ENCODE results near the gene FBXW7.
A peak's percentile ranks its signal among the peaks of the same experiment; 100 is the strongest.
"Not testable (repeated sequence)": the region's sequence is repeated elsewhere in the genome, so short reads cannot be mapped to it uniquely, and the experiment has no call there.

Gene FBXW7

DNA sequence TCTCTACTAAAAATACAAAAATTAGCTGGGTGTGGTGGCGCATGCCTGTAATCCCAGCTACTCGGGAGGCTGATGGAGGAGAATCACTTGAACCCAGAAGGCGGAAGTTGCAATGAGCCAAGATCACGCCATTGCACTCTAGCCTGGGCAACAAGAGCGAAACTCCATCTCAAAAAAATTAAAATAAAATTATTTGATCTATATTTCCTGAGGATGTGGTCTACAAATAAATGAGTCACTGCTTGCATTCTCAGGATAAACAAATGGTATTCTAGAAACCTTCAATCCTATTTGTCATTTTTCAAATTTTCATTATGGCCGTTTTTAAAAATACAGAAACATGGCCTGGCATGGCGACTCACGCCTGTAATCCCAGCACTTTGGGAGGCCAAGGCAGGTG lies 8.6 kb upstream of the FBXW7 start:
- not testable (repeated sequence) for DNase-seq (ENCODE audit: low read depth in 2 of 2)

DNA sequence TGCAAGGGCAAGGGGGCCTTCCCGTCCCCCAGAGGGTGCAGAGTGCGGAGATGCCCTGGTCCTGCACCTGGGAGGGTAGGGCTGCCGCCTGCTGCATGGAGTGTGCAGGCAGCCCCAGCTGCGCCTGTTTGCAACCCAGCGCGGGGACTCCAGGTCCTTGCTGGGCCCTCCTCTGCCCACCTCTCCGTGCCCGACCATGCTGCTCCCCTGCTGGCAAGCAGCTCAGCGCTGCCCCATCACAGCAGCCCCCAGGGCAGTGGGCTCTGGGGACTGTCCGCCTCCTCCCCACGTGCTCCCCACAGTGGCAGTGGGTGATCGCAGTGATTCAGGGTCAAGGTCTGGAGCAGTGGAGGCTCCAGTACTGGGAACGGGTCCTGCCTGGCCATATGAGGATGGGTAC lies 5.0 kb upstream of the FBXW7 start:
- DNase-seq (ENCODE audit: low read depth in 2 of 2) = no peak

DNA sequence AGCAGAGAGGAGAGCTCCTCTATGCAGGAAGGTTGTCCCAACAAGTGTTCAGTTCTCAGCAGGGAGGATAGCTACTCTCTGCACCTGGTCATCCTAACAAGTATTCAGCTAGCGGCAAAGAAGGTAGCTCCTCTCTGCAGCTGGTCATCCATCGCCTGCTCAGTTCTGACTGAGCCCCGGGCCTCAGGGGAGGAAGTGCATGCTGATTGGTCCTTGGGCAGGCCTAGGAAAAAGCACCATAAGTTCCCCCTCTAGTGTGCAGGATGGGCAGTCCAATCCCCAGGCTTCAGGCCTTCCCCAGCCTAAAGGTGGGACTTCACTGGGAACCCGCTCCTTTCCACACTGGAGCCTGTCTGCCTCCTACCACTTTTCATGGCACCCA lies 4.4 kb upstream of the FBXW7 start:
- DNase-seq (ENCODE audit: low read depth in 2 of 2) = no peak

DNA sequence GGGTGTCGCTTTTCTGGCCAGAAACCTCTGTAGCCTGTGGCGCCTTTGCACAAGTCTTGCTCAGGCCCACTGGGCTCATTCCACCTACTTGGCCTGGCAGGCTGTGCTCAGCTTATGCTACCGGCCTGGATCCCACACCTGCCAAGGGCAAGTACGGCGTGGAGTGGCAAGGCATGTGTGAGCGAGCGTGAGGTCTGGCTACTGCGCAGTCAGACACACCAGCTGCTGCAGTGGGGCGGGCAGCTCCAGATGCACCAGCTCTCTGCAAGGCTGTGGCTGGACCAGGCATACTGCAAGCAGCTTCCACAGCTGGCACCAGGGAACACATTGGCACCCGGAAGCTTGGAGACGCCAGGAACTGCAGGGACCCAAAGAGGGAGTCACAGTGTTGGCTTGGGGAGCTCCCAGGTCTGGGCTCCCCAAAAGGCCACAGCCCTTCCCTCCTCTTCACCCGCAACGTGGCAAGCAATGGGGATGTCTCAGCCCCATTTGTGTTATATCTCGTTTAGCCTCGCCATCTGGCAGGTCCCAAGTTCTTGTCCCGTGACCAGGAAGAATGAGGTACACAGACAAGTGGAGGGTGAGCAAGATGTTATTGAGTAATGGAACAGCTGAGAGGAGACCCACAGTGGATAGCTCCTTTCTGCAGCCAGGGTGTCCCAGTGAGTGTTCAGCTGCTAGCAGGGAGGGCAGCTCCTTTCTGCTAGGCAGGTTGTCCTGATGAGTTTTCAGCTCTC lies 3.8 kb upstream of the FBXW7 start:
- DNase-seq (ENCODE audit: low read depth in 2 of 2) = no peak

DNA sequence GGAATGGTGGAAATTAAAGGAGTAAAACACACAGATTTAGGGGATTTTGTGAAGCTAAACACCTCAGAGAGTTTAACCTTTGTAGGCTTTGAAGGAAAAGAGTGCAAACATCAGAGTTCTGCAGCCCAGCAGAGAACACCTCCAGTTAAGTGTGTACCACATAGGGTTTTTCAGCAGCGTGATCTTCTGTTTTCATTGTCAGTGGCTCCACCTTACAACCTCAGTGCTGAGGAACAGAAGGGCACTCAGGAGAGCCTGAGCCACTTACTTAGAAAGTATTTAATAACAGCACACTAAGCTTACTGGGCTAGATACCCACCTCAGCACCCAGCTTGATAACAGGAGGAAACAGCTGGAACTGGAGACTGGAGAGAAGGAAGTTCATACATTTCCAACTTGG lies 2.0 kb upstream of the FBXW7 start:
- no peak for DNase-seq (ENCODE audit: low read depth in 2 of 2)

DNA sequence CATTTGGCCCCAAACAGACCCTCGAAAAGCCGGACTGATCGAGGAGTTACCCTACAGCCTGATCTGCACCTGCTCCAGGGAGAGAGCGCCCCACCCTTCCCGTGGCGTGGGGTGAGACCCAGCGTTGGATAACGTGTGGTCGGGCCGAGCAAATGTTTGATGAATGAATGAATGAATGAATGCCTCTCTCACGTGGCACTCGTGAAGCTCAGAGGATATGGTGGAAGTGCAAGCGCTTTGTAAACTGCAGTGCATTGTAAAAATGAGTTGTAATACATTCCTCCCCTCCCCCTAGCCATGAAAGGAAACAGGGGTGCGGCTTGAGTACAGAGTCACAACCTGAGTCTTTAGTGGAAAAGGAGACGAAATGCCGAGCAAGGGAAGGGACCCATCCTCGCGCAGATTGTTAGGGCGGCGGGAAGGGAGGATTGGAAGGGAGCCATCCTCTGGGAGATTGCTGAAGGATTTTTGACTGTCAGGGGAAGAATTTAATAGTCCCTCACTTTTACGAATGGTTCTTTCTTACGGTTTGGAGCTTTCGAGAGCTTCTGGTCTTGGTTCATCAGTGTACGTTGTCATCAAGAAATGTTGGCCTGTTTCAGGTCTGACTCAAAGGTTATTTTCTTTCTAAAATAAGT lies 772 bp upstream of the FBXW7 start:
- peak in 1 of 2 experiments; percentile 7 for DNase-seq (ENCODE audit: low read depth in 2 of 2)

DNA sequence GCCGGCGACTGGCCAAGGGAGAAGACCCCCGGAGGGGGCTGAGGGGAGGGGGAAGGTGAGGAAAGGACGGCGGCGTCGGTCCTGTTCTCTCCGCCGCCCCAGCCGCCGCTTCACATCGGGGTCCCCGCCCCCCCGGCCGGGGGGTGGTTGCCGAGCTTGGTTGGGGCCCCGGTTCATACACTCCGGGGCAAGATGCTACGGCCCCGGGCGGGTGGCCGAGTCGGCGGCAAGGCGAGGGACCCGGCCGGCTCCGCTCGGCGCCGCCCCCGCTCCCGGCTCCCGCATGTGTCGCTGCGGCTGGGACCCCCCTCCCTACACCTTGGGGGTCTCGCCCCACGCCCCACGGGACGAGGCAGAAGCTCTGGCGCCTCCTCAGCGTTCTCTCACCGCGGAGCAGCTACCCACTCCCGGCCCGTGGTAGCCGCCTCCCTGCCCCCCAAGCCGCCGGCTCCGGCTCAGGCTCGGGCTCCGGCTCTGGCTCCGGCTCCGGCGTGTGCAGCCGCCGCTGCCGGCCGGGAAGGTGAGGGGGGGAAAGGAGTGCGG lies 461 bp downstream of the FBXW7 start:
- DNase-seq (ENCODE audit: low read depth in 2 of 2) = no peak

DNA sequence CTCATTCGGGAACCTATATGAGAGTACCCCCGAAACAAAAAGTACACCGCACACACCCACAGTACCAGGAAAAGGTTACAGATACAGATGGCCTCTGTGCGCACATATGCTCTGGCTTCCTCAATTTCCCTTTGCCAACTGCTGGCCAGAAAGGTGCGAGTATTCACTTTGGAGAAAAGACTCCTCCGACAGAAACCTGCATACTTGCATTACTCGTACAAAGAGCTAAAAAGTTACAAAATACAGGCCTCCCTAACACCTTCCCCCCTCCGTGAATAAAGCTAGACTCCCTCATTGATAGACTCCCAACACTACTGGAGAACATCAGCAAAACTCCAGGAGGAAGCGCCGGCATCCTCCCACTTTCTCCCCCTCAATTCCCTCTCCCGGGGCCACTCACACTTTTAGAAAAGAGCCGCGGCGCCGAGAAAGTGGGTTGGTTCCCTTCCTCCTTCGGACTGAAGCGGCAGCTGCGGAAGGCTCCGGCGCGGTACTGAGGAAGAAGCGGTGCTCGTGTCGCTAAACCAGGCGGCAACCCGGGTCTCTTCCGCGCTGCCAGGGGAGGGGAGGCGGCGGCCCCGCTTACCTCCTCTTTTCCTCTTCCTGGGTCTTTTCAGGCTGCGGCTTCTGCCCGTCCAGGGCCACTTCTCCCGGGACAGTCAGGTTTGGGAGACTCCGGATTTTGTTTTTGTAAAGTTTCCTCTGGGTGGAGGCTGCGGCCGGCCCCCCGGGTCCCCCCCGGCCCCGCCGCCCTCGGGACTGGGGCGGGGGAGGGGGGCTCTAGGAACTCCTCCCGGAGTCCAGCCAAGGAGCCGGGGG lies 1.1 kb downstream of the FBXW7 start:
- DNase-seq (ENCODE audit: low read depth in 2 of 2) = no peak

DNA sequence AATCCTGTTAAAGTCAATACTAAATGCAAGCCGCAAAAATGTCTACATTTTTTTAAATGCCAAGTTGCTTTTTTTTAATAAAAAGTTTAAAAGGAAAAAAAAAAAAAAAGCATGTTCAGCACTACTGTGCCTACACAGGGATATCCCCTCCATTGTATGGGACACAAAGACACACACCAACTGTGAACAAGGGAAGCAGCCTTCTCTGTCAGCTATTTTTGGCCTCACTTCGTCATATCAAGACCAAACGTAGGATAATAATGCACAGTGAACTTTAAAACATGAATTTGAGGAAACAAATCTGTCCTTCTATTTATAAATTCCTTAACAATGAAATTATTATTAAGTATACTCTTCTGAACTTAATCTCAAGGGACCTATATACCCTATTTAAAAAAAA lies 4.4 kb downstream of the FBXW7 start:
- no peak for DNase-seq (ENCODE audit: low read depth in 2 of 2)

DNA sequence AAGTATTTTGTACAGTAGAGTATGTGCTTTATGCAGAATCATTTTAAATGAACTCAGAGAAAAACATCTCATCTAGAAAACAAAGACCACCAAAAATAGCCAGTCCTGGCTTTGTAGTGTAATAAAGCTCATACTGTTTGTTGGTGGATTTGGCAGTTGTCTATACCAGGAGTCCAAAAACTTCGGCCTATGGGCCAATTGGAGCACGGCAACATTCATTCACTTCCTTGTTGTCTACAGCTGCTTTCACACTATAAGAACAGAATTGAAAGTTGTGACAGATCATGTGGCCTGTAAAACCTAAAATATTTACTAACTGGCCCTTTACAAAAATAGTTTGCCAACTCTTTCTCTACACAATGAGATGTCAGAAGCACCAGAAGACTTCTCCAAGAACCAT lies 5.3 kb downstream of the FBXW7 start:
- no peak for DNase-seq (ENCODE audit: low read depth in 2 of 2)

DNA sequence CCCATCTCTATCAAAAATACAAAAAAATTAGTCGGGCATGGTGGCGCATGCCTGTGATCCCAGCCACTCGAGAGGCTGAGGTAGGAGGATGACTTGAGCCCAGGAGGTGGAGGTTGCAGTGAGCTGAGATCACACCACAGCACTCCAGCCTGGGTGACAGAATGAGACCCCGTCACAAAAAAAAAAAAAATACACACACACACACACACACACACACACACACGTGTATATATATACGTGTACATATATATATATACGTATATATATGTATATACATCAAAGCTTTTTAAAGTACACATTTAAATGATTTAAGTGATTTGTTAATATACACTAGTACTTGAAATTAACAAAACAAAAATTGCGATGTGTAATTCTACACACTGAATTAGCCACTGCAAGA lies 6.0 kb downstream of the FBXW7 start:
- DNase-seq (ENCODE audit: low read depth in 2 of 2) = no peak

DNA sequence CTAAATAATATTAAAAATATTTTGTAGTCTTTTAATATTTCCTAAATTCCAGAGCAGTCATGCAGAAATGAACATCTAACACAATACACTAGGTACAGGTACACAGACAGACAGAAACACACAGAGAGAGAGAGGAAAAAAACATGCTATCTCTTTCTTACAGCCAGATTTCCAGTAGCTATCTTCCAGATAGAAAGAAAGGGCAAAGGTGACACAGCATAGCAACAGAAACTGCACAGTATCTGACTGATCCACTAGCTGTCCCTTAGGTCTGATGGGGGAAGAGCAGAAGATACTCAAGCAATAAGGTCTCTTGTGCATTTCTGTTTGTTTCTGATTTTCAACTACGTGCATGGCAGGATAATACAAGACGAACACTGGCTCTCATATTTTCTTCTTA lies 7.8 kb downstream of the FBXW7 start:
- DNase-seq (ENCODE audit: low read depth in 2 of 2) = no peak

DNA sequence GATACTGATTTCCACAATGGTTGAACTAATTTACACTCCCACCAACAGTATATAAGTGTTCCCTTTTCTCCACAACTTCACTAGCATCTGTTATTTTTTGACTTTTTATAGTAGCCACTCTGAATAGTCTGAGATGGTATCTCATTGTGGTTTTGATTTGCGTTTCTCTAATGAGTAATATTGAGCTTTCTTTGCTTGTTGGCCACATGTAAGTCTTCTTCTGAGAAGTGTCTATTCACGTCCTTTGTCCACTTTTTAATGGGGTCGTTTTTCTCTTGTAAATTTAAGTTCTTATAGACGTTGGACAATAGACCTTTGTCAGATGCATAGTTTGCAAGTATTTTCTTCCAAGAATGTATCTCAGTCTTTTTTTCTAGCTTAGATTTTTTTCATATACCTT lies 10.0 kb downstream of the FBXW7 start:
- DNase-seq (ENCODE audit: low read depth in 2 of 2) = no peak

DNA sequence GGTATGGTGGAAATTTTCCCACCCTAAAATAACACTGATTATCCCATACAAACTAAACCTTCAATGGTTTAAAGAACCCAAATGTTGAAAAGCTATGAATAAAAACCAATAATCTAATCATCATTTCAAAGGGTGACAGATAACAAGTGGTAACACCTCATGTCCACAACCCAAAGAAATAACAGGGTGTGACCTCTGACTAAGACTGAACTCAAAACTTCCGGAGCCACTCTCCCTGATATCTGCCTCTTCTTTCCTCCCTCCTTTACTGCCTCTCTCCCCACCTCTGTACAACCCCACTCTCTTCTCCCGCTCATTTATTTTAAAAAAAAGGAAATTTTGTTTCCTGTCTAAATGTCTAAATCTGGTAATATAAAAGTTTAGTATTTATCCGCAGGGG lies 11.5 kb downstream of the FBXW7 start:
- no peak for DNase-seq (ENCODE audit: low read depth in 2 of 2)

DNA sequence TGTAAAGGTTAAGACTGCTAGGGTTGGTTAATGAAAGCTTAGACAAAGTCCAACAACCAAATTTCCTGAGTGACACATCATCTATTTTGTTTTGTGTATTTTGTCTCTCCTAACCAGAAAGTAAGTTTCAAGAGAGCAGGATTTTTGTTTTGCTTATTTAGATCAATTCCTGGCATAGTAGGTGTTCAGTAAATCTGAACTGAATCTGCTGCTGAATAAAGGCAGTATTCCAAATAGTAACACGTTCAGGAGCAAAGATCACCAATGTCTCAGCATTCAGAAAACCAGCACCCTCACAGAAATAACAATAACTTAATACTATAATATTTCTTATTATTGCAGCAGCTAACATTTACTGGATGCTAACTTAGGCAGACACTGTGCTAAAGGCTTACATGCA lies 12.2 kb downstream of the FBXW7 start:
- no peak for DNase-seq (ENCODE audit: low read depth in 2 of 2)

DNA sequence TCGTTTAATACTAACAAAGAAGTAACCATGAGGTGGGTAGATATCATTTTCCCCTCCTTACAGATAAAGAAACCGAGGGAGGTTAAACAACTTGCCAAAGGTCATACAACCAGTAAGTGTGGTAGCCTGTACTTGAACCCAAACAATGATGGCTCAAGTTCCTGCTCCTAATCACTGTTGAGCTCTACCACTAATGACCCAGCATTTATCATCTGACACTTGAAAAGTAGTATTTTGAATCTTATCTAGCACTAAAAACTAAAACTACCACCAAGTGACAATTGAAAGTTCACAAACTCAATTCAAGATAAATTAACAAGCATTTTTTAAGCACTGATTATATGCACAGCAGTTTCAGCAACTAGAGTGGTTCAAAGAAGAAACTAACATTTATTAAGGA lies 13.1 kb downstream of the FBXW7 start:
- no peak for DNase-seq (ENCODE audit: low read depth in 2 of 2)

DNA sequence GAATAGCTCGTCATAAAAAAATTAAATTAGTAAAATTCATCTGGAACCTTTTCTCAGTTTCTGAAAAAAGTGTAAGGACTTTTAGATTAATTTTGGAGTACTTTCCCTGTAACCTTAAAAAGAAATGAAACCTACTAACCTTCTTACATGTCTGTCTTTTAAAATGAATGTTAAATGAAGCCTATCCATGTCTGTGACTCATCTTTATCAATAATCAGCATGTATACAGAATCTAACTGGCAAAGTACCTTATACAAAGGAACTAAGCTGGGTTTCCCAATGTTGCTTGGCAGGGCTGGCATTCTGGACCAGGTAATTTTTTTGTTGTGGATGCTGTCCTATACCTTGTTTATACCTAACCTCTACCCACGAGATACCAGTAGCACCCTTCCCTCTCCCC lies 13.6 kb downstream of the FBXW7 start:
- DNase-seq (ENCODE audit: low read depth in 2 of 2) = no peak

DNA sequence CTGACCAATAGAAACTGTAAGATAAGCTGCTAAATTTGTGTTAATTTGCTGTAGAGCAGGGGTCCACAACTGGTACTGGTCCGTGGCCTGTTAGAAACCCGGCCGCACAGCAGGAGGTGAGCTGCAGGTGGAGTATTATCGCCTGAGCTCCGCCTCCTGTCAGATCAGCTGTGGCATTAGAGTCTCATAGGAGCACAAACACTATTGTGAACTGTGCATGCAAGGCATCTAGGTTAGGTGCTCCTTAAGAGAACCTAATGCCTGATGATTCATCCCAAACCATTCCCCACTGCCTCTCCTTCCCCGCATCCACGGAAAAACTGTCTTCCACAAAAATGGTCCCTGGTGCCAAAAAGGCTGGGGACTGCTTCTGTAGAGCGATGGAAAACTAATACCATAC lies 19.7 kb downstream of the FBXW7 start:
- DNase-seq (ENCODE audit: low read depth in 2 of 2) = no peak

DNA sequence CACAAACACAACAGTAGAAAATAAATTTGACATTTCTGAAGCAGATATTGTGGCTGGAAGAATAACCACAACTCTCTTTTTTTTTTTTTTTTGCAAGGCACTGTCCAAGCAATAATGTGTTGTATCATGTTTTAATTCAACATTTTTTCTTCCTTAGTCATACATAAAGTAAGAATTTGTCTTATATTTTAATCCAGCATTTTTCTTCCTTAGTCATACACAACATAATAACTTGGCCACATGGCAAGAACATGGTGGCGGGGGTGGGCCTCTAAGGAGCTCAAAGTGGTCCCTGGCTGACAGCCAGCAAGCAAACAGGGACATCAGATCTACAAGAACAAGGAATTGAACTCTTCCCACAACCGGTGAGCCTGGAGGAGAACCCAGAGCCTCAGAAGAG lies 20.2 kb downstream of the FBXW7 start:
- DNase-seq (ENCODE audit: low read depth in 2 of 2) = peak; percentile 72 to 76

DNA sequence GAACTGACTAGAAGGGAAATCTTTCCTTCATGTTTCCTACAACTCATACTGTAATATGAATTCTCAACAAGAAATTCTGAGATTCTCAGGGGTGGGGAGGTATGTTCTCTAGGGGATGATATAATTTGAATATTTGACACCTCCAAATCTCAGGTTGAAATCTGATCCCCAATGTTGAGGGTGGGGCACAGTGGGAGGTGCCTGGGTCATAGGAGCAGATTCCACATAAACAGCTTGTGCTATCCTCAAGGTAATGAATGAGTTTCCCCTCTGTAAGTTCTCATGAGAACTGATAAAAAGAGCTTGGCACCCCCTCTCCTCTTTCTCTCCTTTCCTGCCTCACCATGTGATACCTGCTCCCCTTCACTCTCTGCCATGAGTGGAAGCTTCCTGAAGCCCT lies 21.5 kb downstream of the FBXW7 start:
- DNase-seq (ENCODE audit: low read depth in 2 of 2) = no peak

DNA sequence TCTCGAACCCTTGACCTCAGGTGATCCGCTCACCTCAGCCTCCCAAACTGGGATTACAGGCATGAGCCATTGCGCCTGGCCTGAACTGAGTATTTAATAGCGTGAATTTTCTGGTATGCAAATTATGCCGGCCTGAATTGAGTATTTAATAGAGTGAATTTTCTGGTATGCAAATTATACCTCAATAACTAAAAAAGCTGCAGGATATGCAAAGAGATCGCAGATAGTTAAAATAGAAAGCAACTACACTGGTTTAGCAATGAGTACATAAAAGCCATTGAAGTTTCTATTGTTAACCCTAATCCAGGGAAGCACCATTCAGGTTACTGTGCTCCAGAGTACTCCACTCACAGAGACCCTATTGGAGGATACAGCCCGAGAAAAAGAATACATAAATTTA lies 22.8 kb downstream of the FBXW7 start:
- DNase-seq (ENCODE audit: low read depth in 2 of 2) = no peak

DNA sequence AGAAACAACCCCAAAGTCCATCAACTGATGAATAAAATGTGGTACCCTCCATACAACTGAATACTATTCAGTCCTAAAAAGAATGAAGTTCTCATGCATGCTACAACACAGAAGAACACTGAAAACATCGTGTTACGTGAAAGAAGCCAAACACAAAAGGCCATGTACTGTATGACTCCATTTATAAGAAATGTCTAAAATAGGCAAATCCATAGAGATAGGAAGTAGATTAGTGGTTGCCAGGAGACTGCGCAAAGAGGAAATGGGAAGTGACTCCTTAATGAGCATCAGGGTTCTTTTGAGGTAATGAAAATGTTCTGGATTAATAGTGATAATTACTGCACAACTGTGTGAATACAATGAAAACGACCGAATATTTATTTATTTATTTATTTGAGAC lies 23.4 kb downstream of the FBXW7 start:
- no peak for DNase-seq (ENCODE audit: low read depth in 2 of 2)
